ENCODE data around the gene ZNF423.

ZNF423 gene

GRCh38 chr16:49491106-49491670, 364.7 kb downstream of the ZNF423 start:
- no peak for DNase-seq (ENCODE audit: low read depth)
- no peak overlapping the region for H3K4me3 ChIP-seq (ENCODE audit: low read length)
- no peak for TF ChIP-seq CTCF (IDR thresholded peaks at IDR 0.05; ENCODE audit: insufficient read depth, low read depth, low read length, missing control alignments)

GRCh38 chr16:49490321-49490705, 365.6 kb downstream of the ZNF423 start:
- DNase-seq (ENCODE audit: low read depth): no peak
- no peak overlapping the region for H3K4me3 ChIP-seq (ENCODE audit: low read length)
- no peak for TF ChIP-seq CTCF (IDR thresholded peaks at IDR 0.05; ENCODE audit: insufficient read depth, low read depth, low read length, missing control alignments)

- TF ChIP-seq CTCF (IDR thresholded peaks at IDR 0.05; ENCODE audit: insufficient read depth, low read depth, low read length, missing control alignments): no peak
- H3K4me3 ChIP-seq (ENCODE audit: low read length): no peak overlapping the region
- DNase-seq (ENCODE audit: low read depth): no peak
These were observed 366.1 kb downstream of the ZNF423 start for GRCh38 chr16:49489686-49490320.

- H3K4me3 ChIP-seq (ENCODE audit: low read length): no peak overlapping the region
- DNase-seq (ENCODE audit: low read depth): no peak
- no peak for TF ChIP-seq CTCF (IDR thresholded peaks at IDR 0.05; ENCODE audit: insufficient read depth, low read depth, low read length, missing control alignments)
These were observed 367.0 kb downstream of the ZNF423 start for GRCh38 chr16:49488740-49489525.

GRCh38 chr16:49488336-49488735, 367.6 kb downstream of the ZNF423 start:
- TF ChIP-seq CTCF (IDR thresholded peaks at IDR 0.05; ENCODE audit: insufficient read depth, low read depth, low read length, missing control alignments): no peak
- no peak for DNase-seq (ENCODE audit: low read depth)
- no peak overlapping the region for H3K4me3 ChIP-seq (ENCODE audit: low read length)

- H3K4me3 ChIP-seq (ENCODE audit: low read length): no peak overlapping the region
- no peak for TF ChIP-seq CTCF (IDR thresholded peaks at IDR 0.05; ENCODE audit: insufficient read depth, low read depth, low read length, missing control alignments)
- no peak for DNase-seq (ENCODE audit: low read depth)
These were observed 368.2 kb downstream of the ZNF423 start for GRCh38 chr16:49487746-49488145.
